ENCODE measurements around the gene SMC4.

The SMC4 gene

DNA sequence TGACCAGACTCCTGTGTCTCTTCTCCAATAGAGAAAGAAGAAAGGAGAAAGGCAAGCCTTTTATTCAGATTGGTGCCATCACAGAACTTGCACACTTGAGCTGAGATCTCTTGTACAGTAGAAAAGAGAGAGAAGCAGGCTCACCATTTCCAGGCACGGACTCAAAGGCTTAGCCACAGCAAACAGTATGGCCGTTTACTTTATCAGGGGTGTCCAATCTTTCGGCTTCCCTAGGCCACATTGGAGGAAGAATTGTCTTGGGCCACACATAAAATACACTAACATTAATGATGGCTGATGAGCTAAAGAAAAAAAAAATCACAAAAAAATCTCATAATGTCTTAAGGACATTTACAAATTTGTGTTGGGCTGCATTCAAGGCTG is 5.4 kb upstream of the SMC4 start:
- DNase-seq (ENCODE audit: low read depth in 3 of 3, low spot score in 1 of 3), result no peak

DNA sequence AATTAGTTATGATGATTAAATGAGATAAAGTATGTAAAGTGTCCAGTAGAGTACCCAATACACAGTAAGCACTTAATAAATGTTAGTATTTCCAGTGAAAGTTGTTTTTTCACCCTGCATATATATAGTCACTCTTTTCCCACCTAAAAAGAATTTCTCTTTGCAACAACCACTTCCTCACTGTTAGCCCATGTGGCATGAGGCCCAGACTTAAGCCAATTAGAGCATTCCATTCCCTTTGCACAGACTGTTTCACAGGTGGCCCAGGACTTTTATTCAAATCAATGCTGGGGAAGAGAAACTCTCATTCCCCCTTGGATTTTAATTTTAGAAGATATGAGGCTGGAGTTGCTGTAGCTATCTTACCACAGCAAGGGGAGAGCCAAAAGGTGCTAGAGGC is 4.2 kb upstream of the SMC4 start:
- DNase-seq (ENCODE audit: low read depth in 3 of 3, low spot score in 1 of 3), result no peak

GRCh38 chr3:160398820-160399124 is 678 bp upstream of the SMC4 start:
- DNase-seq (ENCODE audit: low read depth in 3 of 3, low spot score in 1 of 3), result no peak

DNA sequence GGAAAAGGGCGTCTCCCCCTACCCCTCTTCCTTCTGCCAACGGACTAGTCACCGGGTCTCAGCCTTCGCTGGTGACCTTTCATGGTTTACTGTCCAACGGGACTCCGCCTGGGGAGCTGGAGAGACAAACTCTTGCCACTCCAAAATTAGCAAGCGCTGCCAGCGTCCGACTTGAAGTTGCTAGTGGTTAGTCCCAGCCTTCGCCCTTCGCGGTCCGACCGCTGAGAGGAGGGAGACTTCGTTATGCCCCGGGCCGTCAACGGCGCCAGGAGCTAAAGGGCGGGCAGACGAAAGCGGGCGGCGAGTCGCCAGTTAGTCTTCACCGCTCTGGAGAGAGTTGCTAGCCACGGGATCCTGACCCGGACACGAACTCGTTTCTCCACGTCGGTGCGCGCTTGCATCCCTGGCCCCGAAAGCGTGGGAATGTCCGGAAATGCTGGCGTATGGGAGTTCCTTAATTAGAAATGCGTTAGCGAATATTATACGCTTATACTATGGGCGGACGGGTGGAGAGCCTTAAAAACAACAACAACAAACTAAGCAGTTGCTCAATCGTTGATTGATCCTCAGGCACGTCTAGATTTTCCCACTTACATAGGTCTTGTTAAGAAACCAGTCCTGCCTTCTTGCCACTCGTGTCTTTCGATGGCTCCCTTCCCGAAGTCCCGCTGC is 716 bp downstream of the SMC4 start:
- DNase-seq (ENCODE audit: low read depth in 3 of 3, low spot score in 1 of 3), result peak in 2 of 3 donors; percentile 5 to 12

- peak in 1 of 3 donors; percentile 4 for DNase-seq (ENCODE audit: low read depth in 3 of 3, low spot score in 1 of 3)
These were observed 1.3 kb downstream of the SMC4 start for GRCh38 chr3:160400702-160401150.

DNA sequence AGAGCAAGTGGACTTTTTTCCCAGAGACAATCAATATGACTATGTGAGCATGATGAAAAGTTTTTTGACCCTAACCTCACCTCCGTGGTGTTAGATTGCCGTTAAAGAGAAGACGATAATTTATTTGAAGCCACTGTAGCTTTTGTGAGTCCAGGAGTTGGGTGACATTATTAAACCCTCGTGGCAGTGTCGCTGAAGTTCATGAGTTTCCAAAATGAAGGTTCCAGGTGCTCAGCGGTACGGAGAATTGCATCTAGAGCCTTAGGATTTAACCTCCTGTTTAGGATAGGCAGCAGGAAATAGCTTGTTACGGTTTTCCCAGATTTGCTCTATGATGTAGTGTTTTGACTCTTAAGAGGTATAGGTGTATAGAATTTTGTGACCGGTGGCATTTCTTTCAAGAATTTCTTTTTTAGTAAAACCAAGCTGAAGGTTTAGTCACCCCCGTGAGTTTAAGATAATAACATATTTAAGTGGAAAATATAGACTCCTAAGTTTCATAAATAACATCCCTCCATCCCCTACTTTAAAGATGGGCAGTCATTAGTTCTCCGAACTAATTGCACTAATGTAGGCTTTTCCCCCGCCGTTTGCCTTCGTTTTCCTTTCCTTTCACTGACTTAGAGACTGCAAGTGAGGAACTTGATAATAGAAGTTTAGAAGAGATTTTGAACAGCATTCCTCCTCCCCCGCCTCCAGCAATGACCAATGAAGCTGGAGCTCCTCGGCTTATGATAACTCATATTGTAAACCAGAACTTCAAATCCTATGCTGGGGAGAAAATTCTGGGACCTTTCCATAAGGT is 2.0 kb downstream of the SMC4 start:
- DNase-seq (ENCODE audit: low read depth in 3 of 3, low spot score in 1 of 3), result no peak

DNA sequence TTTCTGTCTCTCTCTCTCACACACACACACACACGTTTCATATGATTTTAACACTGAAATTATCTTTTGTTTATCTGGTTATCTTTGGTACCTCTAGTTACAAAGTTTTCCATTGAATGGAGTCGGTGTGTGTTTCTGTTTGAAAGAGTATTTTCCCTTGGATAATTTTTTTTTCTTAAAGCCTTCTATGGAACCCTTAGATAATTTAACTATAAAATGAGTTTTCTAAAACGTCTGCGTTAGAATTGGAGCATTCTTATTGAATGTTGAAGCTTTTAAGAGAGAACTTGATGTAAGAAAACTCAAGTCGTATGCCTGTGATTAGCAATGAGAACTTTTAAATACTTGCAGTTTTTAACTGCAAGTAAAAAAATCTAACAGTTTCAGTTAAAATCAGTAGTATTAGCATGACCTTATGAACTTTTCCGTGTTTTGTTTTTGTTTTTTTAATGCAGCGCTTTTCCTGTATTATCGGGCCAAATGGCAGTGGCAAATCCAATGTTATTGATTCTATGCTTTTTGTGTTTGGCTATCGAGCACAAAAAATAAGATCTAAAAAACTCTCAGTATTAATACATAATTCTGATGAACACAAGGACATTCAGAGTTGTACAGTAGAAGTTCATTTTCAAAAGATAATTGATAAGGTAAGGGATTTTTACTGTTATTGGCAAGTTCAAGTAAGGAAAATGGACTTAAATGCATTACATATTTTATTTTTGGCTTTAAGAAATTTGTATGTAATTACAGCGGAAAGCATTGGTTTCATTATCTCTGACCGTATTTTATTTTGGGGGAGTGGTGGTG is 3.0 kb downstream of the SMC4 start:
- DNase-seq (ENCODE audit: low read depth in 3 of 3, low spot score in 1 of 3), result no peak

GRCh38 chr3:160403028-160403545 is 3.6 kb downstream of the SMC4 start:
- no peak for DNase-seq (ENCODE audit: low read depth in 3 of 3, low spot score in 1 of 3)

- DNase-seq (ENCODE audit: low read depth in 3 of 3, low spot score in 1 of 3), result no peak
These were observed 4.5 kb downstream of the SMC4 start for GRCh38 chr3:160403796-160404470.

DNA sequence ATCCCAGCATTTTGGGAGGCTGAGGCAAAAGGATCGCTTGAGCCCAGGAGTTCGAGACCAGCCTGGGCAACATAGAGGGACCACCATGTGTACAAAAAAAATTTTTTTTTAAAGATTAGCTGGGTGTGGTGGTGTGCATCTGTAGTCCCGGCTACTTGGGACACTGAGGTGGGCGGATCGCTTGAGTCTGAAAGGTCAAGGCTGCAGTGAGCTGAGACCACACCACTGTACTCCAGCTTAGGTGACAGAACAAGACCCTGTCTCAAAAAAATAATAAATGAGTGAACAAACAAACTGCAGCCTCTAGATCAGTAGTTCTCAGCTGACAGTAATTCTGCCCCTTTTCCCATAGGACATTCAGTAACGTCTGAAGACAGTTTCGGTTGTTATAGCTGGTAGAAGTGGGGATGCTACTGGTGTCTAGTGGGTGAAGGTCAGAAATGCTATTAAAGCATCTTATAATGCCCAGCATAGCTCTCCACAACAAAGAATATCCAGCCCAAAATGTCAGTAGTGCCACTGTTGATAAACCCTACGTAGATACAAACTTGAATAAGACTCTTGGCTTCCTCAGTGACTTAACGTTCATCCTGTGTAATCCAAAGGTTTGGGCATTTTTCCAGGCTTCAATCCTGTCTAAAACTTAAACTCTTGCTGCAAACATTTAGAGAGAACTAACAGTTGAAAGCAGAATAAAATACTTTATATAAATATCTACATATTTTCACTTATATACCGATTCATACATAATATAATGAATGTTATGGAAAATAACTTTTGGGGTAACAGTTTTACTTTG is 10.6 kb downstream of the SMC4 start:
- DNase-seq (ENCODE audit: low read depth in 3 of 3, low spot score in 1 of 3), result no peak

DNA sequence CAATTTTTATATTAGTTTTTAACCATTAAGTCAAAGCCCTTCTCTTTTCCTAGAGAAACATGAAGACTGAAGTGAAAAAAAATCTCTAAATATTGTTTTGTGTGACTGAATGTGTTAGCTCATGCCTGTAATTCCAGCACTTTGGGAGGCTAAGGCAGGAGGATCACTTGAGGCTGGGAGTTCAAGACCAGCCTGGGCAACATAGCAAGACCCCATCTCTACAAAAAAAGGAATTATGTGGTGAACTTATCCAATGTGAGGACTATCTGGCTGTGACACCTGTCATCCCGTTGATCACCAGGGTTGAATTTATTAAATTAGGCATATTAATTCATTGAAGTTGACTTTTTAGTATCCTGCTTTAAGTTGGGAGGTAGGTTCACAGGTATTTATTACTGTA is 13.0 kb downstream of the SMC4 start:
- no peak for DNase-seq (ENCODE audit: low read depth in 3 of 3, low spot score in 1 of 3)

DNA sequence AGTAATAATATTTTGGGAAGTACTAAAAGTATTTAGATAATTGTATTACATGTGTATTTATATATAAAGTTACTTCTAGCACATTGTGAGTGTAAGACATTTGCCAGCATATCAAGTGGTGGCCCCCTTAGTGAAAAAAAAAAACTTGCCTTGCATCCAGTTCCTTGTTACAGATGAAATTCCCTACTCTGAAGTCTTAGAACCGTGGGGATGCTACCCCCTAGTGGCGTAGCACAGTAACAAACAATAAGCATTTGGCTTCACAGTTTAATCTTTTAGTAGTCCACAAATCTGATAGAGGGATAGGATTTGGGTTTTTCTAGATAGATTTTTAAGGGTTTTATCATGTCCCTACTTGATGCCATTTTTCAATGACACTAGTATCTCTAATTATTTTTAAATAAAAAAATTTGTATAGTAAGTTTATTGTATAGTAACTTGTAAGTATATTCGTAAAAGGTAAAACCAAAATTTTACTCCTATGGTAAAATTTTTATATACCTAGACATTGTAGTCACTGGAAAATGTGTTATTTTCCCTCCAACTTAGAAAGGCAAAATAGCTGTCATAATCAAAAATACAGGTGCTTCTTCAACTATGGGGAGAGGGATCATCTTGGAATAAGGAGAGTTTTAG is 14.3 kb downstream of the SMC4 start:
- peak; percentile 32 to 41 (median 34) for DNase-seq (ENCODE audit: low read depth in 3 of 3, low spot score in 1 of 3)

DNA sequence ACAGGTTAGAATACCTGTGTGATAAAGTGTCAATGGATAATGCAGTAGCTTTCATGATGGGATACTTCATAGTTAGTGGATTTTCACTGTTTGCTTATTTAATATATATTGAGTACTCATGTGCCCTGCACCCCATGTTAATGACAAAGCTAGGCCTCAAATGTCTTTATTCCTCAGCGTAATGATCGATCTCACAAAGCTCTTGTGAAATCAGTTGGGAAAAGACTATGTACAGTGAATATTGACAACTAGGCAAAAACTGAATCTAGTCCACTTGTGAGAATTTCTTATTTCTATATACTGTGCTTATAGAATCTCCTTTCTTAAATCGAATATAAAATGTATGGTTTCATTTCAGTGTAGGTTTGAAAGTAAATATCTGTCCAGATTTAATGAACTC is 17.9 kb downstream of the SMC4 start:
- no peak for DNase-seq (ENCODE audit: low read depth in 3 of 3, low spot score in 1 of 3)

DNA sequence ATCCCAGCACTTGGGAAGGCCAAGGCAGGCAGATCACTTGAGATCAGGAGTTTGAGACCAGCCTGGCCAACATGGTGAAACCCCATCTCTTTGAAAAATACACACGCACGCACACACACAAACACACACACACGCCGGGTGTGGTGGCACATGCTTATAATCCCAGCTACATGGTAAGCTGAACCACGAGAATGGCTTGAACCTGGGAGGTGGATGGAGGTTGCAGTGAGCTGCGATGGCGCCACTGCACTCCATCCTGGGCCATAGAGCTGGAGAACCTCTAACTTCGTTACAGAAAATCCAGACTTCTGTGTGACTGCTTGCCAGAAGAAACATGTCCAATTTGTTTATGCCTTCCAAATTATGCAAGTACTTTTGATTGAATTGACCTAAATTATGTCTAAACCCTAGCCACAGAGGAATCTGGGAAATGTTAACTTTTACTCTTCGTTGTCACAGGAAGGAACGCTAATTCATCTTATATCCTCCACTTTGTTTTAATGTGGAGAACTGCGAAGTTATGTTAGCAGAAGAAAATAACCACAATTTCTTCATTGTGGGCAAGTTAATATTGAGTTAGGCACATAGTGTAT is 28.5 kb downstream of the SMC4 start:
- no peak for DNase-seq (ENCODE audit: low read depth in 3 of 3, low spot score in 1 of 3)

GRCh38 chr3:160434071-160434470 is 34.6 kb downstream of the SMC4 start:
- no peak for DNase-seq (ENCODE audit: low read depth in 3 of 3, low spot score in 1 of 3)

DNA sequence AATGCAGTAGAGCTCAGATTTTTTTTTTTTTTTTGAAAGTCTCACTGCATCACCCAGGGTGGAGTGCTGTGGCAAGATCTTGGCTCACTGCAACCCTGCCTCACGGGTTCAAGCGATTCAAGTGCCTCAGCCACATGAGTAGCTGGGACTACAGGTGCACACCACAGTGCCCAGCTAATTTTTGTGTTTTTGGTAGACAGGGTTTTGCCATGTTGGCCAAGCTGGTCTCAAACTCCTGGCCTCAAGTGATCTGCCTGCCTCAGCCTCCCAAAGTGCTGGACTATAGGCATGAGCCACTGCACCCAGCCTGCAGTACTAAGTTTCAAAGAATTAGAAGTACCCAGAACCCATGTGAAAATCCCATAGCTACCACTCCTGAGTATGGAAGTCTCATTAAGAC is 35.6 kb downstream of the SMC4 start:
- no peak for DNase-seq (ENCODE audit: low read depth in 3 of 3, low spot score in 1 of 3)

GRCh38 chr3:160435747-160436146 is 36.3 kb downstream of the SMC4 start:
- DNase-seq (ENCODE audit: low read depth in 3 of 3, low spot score in 1 of 3), result no peak

GRCh38 chr3:160437083-160437455 is 37.6 kb downstream of the SMC4 start:
- DNase-seq (ENCODE audit: low read depth in 3 of 3, low spot score in 1 of 3), result no peak

DNA sequence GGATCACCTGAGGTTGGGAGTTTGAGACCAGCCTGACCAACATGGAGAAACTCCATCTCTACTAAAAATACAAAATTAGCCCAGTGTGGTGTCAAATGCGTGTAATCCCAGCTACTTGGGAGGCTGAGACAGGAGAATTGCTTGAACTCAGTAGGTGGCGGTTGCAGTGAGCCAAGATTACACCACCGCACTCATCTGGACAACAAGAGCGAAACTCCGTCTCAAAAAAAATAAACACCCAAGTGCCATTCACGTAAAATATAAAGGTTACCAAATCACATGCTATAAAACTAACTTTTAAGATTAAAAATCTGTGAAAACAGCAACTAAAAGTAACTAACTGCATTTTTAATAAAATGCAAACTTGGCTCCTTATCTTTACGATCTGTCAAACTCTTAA is 41.2 kb downstream of the SMC4 start:
- no peak for DNase-seq (ENCODE audit: low read depth in 3 of 3, low spot score in 1 of 3)

GRCh38 chr3:160444411-160444810 is 45.0 kb downstream of the SMC4 start:
- DNase-seq (ENCODE audit: low read depth in 3 of 3, low spot score in 1 of 3), result no peak

Data from stimulated activated CD4-positive, alpha-beta T cell treated with anti-CD3 and anti-CD28 coated beads, TNF-alpha, amount 100 ng/mL, for 1 hour (primary cell).